NT2/D1 (cell line): Measurements from ENCODE around the gene KAT14.
"Not testable (repeated sequence)": the region's sequence is repeated elsewhere in the genome, so short reads cannot be mapped to it uniquely, and the experiment has no call there.

ENCODE experiments used
- DNase-seq: peaks from one replicate; pipeline ENCODE4 v3.0.0-alpha.2; 2011; ENCODE audit warnings: low read depth, low spot score
- H3K27me3 ChIP-seq: 2 replicates; pipeline ENCODE4 v1.6.0; 2011; ENCODE audit warnings: mild to moderate bottlenecking; ENCODE audit not compliant: insufficient read length, insufficient read depth
- H3K36me3 ChIP-seq: 2 replicates; pipeline ENCODE4 v1.6.1; 2011; ENCODE audit warnings: mild to moderate bottlenecking, low read length, mixed read lengths; ENCODE audit not compliant: insufficient read depth, insufficient read length
- H3K4me1 ChIP-seq: 2 replicates; pipeline ENCODE4 v1.5.1; 2011; ENCODE audit not compliant: insufficient read depth, insufficient read length
- H3K4me3 ChIP-seq: 2 replicates; pipeline ENCODE4 v1.5.1; 2011; ENCODE audit warnings: low read depth; ENCODE audit not compliant: insufficient read length
- H3K9ac ChIP-seq: 2 replicates; pipeline ENCODE4 v1.6.0; 2011; ENCODE audit warnings: low read depth; ENCODE audit not compliant: insufficient read length
- H3K9me3 ChIP-seq: 2 replicates; pipeline ENCODE4 v1.5.1; 2011; ENCODE audit warnings: mild to moderate bottlenecking, low read length; ENCODE audit not compliant: insufficient read depth
- SUZ12 ChIP-seq: IDR thresholded peaks from 2 replicates; pipeline ENCODE4 v1.6.1; 2011; ENCODE audit not compliant: insufficient read length, insufficient read depth; ENCODE audit errors: extremely low read depth
- YY1 ChIP-seq: IDR thresholded peaks from 2 replicates; pipeline ENCODE4 v1.6.1; 2011; ENCODE audit not compliant: insufficient read length, insufficient read depth
- ZNF274 ChIP-seq: IDR thresholded peaks from 2 replicates; pipeline ENCODE4 v1.6.1; 2011; ENCODE audit warnings: mild to moderate bottlenecking, low read depth, low read length

KAT14 gene

DNA sequence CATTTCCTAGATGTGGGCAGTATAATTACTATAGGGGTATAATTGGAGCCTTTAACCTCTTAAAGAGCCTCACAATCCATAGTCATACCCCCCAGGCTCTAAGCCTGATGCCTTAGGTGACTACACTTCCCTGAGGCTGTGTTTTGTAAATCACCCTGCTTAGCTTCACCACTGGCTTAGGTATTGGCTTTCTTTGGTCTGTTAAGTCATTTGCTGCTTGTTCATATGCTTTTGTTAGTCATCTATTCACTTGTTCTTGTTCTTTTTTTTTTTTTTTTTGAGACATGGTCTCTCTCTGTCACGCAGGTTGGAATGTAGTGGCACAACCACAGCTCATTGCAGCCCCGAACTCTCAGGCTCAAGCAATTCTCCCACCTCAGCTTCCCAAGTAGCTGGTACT, 26.7 kb downstream of the KAT14 start:
- no peaks in the 10 kb centered on the region for H3K9me3 ChIP-seq
- H3K36me3 ChIP-seq = peaks cover 42% of the 10 kb centered on the region
- TF ChIP-seq YY1 = no peak
- TF ChIP-seq ZNF274 = no peak
- TF ChIP-seq SUZ12 = no peak
- DNase-seq = no peak
- no peak overlapping the region for H3K4me3 ChIP-seq
- no peaks in the 10 kb centered on the region for H3K27me3 ChIP-seq
- H3K9ac ChIP-seq = no peak overlapping the region
- H3K4me1 ChIP-seq = no peaks in the 10 kb centered on the region

DNA sequence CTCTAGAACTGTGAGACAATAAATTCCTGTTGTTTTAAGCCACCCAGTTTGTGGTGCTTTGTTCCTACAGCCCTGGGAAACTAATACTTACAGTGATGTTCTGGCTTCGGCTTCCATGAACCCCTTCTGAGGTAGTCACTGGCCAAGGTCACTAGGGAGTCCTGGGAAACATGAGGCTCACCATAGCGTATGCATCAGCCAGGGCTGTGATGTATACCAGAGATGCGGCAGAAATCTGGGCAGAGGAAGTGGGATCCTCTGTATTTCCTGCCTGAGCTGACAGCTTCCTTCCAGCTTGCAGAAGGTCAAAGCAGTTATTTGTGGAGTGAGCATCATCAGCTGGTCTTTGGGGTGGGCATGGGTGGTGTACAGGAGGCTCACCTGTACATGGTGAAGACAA, 27.9 kb downstream of the KAT14 start:
- no peak overlapping the region for H3K4me3 ChIP-seq
- H3K36me3 ChIP-seq = peaks cover 36% of the 10 kb centered on the region
- TF ChIP-seq SUZ12 (no peak), YY1 (no peak), ZNF274 (no peak)

DNA sequence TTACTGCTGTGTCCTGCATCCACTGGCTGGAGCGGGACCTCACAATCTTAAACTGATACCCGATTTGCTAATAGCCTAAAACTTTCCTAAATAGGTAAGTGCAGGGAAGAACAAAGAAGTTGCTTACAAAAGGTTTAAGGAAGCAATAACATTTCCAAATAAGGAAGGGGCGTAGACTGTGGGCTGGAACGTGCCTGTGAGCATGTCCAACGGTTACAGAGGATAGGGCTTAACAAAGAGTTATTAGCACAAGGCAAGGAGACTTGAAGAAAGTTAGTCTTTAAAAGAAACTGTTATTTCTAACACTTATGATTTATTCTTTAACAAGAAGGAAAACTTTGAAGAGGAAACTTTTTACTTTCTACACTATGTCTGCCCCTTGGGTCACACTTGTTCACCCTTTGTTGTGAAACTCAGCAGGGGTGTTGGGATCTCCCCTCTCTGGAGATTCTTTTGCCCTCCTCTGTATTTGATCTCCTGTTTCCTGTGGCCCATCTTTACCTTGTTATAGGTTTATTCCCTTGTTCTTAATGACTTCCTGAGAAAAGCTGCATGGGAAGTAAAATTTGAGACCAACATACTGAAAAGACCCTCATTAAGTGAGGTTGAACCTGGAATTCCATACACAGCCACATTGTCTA, 28.7 kb downstream of the KAT14 start:
- no peak for DNase-seq
- H3K4me3 ChIP-seq = no peak overlapping the region
- peaks cover 33% of the 10 kb centered on the region for H3K36me3 ChIP-seq
- no peaks in the 10 kb centered on the region for H3K4me1 ChIP-seq
- H3K9ac ChIP-seq = no peak overlapping the region
- TF ChIP-seq ZNF274 (no peak), YY1 (no peak)
- no peaks in the 10 kb centered on the region for H3K27me3 ChIP-seq
- H3K9me3 ChIP-seq = no peaks in the 10 kb centered on the region

More for the DNA sequence above, 27.9 kb downstream of the KAT14 start:
- no peaks in the 10 kb centered on the region for H3K27me3 ChIP-seq
- DNase-seq = no peak
- no peaks in the 10 kb centered on the region for H3K4me1 ChIP-seq
- no peaks in the 10 kb centered on the region for H3K9me3 ChIP-seq
- H3K9ac ChIP-seq = no peak overlapping the region

DNA sequence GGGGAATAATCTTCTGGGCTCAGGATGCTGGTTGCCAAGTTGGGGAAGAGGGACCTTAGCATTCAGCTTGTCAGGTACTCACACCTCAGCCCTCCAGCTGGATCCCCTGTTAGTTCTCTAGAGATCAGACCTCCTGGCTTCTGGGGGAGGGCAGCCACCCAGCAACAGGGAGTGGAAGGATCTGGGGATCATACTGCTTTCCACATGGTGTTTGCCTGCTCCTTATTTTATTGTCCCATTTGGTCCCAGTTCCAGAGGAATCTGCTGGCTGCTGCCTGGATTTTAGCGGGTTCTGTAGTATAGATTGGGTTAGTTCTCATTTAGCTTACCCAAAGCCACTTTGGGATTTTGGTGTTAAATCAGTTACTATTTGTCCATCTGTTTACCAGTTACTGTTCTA, 29.3 kb downstream of the KAT14 start:
- no peaks in the 10 kb centered on the region for H3K9me3 ChIP-seq
- no peak for DNase-seq
- H3K27me3 ChIP-seq = no peaks in the 10 kb centered on the region
- H3K9ac ChIP-seq = no peak overlapping the region
- no peaks in the 10 kb centered on the region for H3K4me1 ChIP-seq
- H3K36me3 ChIP-seq = peaks cover 27% of the 10 kb centered on the region
- no peak for TF ChIP-seq YY1
- H3K4me3 ChIP-seq = no peak overlapping the region

DNA sequence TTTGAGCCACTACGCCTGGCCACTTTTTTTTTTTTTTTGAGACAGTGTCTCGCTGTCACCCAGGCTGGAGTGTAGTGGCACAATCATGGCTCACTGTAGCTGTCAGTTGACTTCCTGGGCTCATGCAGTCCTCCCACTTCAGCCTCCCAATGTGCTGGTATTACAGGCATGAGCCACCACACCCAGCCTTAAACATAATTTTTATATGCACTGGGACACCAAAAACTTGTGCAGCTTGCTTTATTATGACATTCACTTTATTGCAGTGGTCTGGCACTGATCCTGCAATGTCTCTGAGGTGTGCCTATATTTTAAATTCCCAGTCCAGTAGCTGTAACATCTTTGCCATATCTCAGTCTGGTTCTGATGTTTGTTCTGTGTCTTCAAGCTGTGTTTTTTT, 34.7 kb downstream of the KAT14 start:
- Histone ChIP-seq H3K27me3 (no peaks in the 10 kb centered on the region), H3K4me1 (no peaks in the 10 kb centered on the region), H3K36me3 (peaks cover 4% of the 10 kb centered on the region), H3K9me3 (no peaks in the 10 kb centered on the region), H3K4me3 (no peak overlapping the region), H3K9ac (no peak overlapping the region)
- DNase-seq = no peak
- no peak for TF ChIP-seq SUZ12
- TF ChIP-seq ZNF274 = no peak
- no peak for TF ChIP-seq YY1

DNA sequence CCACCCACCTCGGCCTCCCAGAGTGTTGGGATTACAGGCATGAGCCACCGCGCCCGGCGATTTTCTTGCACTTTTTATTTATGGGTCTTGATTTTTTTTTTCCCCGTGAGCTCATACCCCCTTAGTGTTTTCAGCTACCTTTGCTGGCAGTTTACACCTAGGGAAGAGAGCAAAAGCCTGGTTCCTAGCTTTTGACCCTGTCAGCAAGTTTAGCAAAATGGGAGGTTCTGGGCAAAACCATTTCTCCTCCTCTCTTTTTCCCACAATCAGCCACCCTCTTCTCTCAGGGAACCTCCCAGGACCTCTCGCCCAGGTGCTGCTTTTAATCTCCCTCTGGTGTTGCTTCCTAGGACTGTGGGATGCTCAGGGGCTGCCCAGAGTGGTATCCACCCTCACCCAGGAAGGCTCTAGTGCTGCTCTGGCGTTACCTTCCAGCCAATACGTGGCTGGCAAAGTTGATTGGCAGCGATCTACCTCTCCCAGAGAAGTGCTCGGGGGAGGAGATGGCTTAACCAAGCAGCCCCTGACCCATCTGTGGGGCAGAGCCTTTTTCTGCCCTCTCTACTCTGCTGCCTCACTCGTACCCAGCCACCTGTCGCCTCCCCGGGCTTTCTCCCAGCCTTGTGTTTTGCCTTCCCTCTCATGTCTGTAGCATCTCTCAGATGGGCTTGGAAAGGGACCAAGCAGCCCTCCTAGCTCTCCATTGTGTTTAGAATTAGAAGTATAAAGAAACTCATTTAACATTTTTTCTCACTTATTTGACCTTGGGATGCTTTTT, 37.4 kb downstream of the KAT14 start:
- H3K27me3 ChIP-seq = no peaks in the 10 kb centered on the region
- no peak for TF ChIP-seq ZNF274
- TF ChIP-seq SUZ12 = no peak
- no peak for TF ChIP-seq YY1
- H3K4me1 ChIP-seq = no peaks in the 10 kb centered on the region
- no peak overlapping the region for H3K4me3 ChIP-seq
- no peak overlapping the region for H3K9ac ChIP-seq
- peaks cover 4% of the 10 kb centered on the region for H3K36me3 ChIP-seq
- no peaks in the 10 kb centered on the region for H3K9me3 ChIP-seq
- DNase-seq = no peak

DNA sequence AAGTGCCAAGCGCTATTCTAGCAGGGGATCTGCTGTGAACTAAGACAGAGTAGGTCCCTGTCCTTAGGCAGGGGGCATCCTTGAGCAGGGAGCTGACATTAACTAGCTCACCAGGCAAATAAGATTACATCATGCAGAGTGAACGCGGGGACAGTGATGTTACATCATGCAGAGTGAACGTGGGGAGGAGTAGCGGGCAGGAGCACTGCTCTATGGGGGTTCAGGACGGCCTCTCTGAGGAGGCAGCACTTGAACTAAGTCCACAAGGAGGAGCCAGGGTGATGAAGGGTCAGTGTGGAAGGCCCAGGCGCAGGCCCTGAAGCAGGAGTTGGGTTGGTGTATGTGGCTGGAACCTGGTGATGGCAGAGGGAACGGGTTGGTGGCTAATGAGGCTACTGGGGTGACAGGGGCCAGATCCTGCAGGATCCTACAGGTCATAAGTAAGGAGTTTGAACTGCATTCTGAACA, 38.7 kb downstream of the KAT14 start:
- TF ChIP-seq ZNF274 = no peak
- TF ChIP-seq YY1 = no peak
- no peak for TF ChIP-seq SUZ12
- Histone ChIP-seq H3K4me1 (no peaks in the 10 kb centered on the region), H3K9me3 (no peaks in the 10 kb centered on the region), H3K9ac (no peak overlapping the region), H3K4me3 (no peak overlapping the region), H3K36me3 (peaks cover 4% of the 10 kb centered on the region), H3K27me3 (no peaks in the 10 kb centered on the region)
- DNase-seq = no peak

DNA sequence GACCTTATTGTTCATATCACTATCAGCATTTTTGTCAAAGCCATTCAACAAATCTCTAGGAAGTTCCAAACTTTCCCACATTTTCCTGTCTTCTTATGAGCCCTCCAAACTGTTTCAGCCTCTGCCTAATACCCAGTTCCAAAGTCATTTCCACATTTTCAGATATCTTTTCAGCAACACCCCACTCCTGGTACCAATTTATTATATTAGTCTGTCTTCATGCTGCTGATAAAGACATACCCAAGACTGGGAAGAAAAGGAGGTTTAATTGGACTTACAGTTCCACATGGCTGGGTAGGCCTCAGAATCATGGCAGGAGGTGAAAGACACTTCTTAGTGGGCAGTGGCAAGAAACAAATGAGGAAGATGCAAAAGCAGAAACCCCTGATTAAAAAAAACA, 42.7 kb downstream of the KAT14 start:
- H3K4me1 ChIP-seq, H3K9me3 ChIP-seq, DNase-seq, H3K4me3 ChIP-seq, H3K27me3 ChIP-seq, H3K9ac ChIP-seq: not testable (repeated sequence)
- peaks cover 27% of the 10 kb centered on the region for H3K36me3 ChIP-seq
